Heart right ventricle (tissue), 16 donors: ENCODE measurements around the gene MMP8. TPM values are rescaled to one million over a fixed set of nuclear protein-coding genes. Genes with fewer than 3 reads are reported as not detected.

Source experiments
- ATAC-seq, 8 donors: fragments of 200-7000 bp; cut with Tn5 transposase; one replicate each; pipeline ENCODE4 v1.9.1; 2020; ENCODE audit warnings: mild to moderate bottlenecking in 8 of 8, moderate library complexity in 8 of 8, moderate number of reproducible peaks in 1 of 8
- DNase-seq, 2 donors: peaks; one replicate each; pipeline ENCODE4 v3.0.0-alpha.2; 2020
- H3K27ac ChIP-seq, 10 donors: fragments of 200-600 bp; sonication (generic) in 2 of 10; one replicate each; pipeline versions ENCODE4 v1.5.0 to v1.8.0; 2020 to 2022; ENCODE audit warnings: mild to moderate bottlenecking in 3 of 10
- H3K27me3 ChIP-seq, 7 donors: fragments of 200-600 bp; one replicate each; pipeline ENCODE4 v1.8.0; 2021 to 2022; ENCODE audit warnings: mild to moderate bottlenecking in 2 of 7
- H3K36me3 ChIP-seq, 9 donors: fragments of 200-600 bp; sonication (generic) in 1 of 9; one replicate each; pipeline versions ENCODE4 v1.5.0 to v1.8.0; 2020 to 2022; ENCODE audit warnings: mild to moderate bottlenecking in 2 of 9
- H3K4me1 ChIP-seq, 9 donors: fragments of 200-600 bp; sonication (generic) in 1 of 9; one replicate each; pipeline versions ENCODE4 v1.5.0 to v1.8.0; 2020 to 2022; ENCODE audit warnings: mild to moderate bottlenecking in 4 of 9
- H3K4me3 ChIP-seq, 10 donors: fragments of 200-600 bp; sonication (generic) in 2 of 10; one replicate each; pipeline versions ENCODE4 v1.5.0 to v1.8.0; 2020 to 2022; ENCODE audit warnings: mild to moderate bottlenecking in 7 of 10, moderate library complexity in 2 of 10
- H3K9me3 ChIP-seq, 11 donors: fragments of 200-600 bp in 10 of 11; sonication (generic) in 2 of 11; one replicate each; pipeline versions ENCODE4 v1.5.0 to v1.8.0; 2013 to 2022; ENCODE audit warnings: mild to moderate bottlenecking in 2 of 11, control low read depth in 1 of 11, moderate library complexity in 1 of 11
- WGBS, 2 donors: extraction: QIAGEN DNeasy Blood & Tissue Kit; methylation state at CpG; one replicate each; pipeline ENCODE4 v1.1.7; 2013; ENCODE audit warnings: inconsistent platforms in 1 of 2; 5-methylcytosine and 5-hydroxymethylcytosine counted together
- intact Hi-C, 10 donors: fragments of 100-400 bp; cut with DNase I; formaldehyde crosslinking; loops; one replicate each; pipeline versions ENCODE4 v1.11.1 to v1.14.2; 2022
- polyA plus RNA-seq, 2 donors: library from polyadenylated mRNA; stranded (reverse); fragments of 200-250 nt; gene quantifications; one replicate each; pipeline ENCODE4 v1.2.3, GENCODE V29; 2013
- total RNA-seq, 10 donors: library from RNA; stranded (reverse); fragmentation: NEBNext Ultra II Directional in 3 of 10; extraction: Animal tissue kit (Norgen Biotek cat#: 25700) in 3 of 10; gene quantifications; one replicate each; pipeline versions ENCODE4 v1.2.1 to v1.2.4, GENCODE V29; 2021 to 2023
- TF ChIP-seq, protein P1 (sequence below), 9 donors: fragments of 200-600 bp; sonication (generic) in 2 of 9; IDR thresholded peaks; one replicate each; pipeline versions ENCODE4 v1.5.0 to v1.8.0; 2021 to 2022; ENCODE audit warnings: antibody characterized with exemption in 9 of 9, mild to moderate bottlenecking in 5 of 9, moderate library complexity in 1 of 9
- donor health status: Arrhythmogenic right ventricular cardiomyopathy.
- donor health status: ischemic (EF 13 %, LVEDD 7.1; RV severe dilation, severe dysfunction).
- donor health status: healthy with polysubstance abuse.
- donor health status: DM: no; HTN: yes; CAD: no.
- donor health status: DM: no; HTN: no; CAD: no.
- donor health status: ischemic (EF 25% LVEDD 6.9; RV normal size, moderate dysfunction).
- donor health status: ischemic (EF 25% LVEDD 5.7; RV mildly dilated, moderate dysfunction).
- donor health status: healthy.
- donor health status: DM: yes; HTN: yes; CAD: no.
- donor health status: Ischemic cardiomyopathy.
- donor health status: ischemic (EF 35%, LVEDD 5.7; RV mildly dilated, moderate dysfunction).
- donor health status: nonischemic (EF 11% LVEDD 7.7; RV severe dilation, severe dysfunction).
- donor health status: DM: yes; HTN: yes; CAD: no.
- donor health status: PGD.
- donor health status: ischemic (EF 29% LVEDD 5.4; RV normal size, mild dysfunction).
- donor health status: nonischemic (EF 23%, LVEDD 6.1; RV moderate dilation, normal function).

MMP8 gene
- total and polyA plus RNA-seq, 12 donors = 0.13 to 1.4 (median 0.22) TPM; not detected in 8

DNA sequence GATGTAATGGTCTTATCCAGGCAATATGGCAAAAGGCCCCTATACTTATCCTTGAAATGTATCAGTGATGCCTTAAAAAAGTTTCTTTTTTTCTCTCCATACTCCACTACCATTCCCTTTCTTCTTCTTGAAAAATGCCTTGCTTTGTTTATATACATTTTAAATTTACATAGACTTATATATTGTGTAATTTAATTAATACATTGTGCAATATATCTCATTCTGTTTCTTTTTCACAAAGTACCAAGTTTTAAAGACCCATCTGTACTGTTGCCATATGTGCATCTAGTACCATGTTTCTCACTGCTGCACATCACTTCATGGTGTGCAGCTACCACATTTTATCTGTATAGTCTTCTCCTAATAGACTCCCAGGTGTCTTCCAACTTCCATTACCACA, 7.5 kb downstream of the MMP8 start:
- Histone ChIP-seq H3K4me3 (no peak overlapping the region), H3K9me3 (no peaks in the 10 kb centered on the region), H3K27ac (no peak overlapping the region), H3K36me3 (no peaks in the 10 kb centered on the region), H3K27me3 (peaks cover 0 to 4% (median 0%) of the 10 kb centered on the region in 7 donors), H3K4me1 (peaks cover 0 to 7% (median 0%) of the 10 kb centered on the region in 9 donors)
- DNase-seq (no peak), ATAC-seq (no peak)
- TF ChIP-seq, protein P1, sequence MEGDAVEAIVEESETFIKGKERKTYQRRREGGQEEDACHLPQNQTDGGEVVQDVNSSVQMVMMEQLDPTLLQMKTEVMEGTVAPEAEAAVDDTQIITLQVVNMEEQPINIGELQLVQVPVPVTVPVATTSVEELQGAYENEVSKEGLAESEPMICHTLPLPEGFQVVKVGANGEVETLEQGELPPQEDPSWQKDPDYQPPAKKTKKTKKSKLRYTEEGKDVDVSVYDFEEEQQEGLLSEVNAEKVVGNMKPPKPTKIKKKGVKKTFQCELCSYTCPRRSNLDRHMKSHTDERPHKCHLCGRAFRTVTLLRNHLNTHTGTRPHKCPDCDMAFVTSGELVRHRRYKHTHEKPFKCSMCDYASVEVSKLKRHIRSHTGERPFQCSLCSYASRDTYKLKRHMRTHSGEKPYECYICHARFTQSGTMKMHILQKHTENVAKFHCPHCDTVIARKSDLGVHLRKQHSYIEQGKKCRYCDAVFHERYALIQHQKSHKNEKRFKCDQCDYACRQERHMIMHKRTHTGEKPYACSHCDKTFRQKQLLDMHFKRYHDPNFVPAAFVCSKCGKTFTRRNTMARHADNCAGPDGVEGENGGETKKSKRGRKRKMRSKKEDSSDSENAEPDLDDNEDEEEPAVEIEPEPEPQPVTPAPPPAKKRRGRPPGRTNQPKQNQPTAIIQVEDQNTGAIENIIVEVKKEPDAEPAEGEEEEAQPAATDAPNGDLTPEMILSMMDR (IDR thresholded peaks at IDR 0.05) = no peak
- intact Hi-C loops = no loop called here

DNA sequence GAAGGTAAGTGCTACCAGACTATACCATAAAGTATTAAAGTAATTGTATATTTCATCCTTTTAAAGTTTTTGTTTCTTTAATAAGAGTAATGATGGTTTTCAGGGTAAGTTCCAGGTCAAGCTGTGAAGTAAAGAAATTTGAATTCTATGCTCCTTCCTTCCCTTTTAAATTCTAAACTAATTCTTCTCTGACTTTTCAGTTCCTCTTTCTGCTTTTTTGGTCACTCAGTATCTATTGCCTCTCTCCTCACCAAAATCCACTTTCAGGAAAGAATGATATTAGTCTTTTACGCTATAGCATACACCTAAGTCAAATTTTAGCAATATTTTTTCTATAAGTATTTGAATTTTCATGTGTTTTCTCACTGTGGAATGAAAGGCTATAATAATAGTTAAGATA, 8.2 kb downstream of the MMP8 start:
- 85 to 90% methylated on average over 1 of the region's 1 CpG for WGBS, 2 donors
- Histone ChIP-seq H3K27ac (no peak overlapping the region), H3K4me3 (no peak overlapping the region), H3K4me1 (no peaks in the 10 kb centered on the region), H3K27me3 (peaks cover 0 to 4% (median 0%) of the 10 kb centered on the region in 7 donors), H3K36me3 (no peaks in the 10 kb centered on the region), H3K9me3 (no peaks in the 10 kb centered on the region)
- DNase-seq = no peak
- no peak for ATAC-seq
- TF ChIP-seq, protein P1 (IDR thresholded peaks at IDR 0.05) = no peak
- intact Hi-C loops = no loop called here

DNA sequence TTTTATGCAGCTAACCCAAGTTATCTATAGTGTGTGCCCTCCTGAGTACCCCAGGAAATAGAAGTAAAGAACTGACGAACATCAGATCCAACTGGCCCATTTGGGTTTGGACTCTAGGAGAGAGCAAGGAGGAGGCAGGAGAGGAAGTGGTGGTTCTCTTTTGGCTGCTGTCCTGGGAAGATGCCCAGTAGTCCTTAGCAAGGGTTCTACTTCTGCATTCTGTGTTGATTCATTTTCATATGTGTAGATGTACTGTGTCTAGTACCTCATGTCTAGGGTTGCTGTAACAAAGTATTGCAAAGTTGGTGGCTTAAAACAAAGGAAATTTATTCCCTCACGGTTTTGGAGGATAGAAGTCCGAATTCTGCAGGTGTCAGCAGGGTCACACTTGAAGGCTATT, 12.6 kb downstream of the MMP8 start:
- peaks cover 0 to under 1% (median 0%) of the 10 kb centered on the region in 7 donors for H3K27me3 ChIP-seq
- intact Hi-C loops = no loop called here
- H3K4me3 ChIP-seq = no peak overlapping the region
- TF ChIP-seq, protein P1 (IDR thresholded peaks at IDR 0.05) = no peak
- WGBS, 2 donors = 65 to 81% methylated on average over 3 of the region's 3 CpGs
- H3K36me3 ChIP-seq = no peaks in the 10 kb centered on the region
- no peak for ATAC-seq
- no peak for DNase-seq
- peaks cover 0 to 3% (median 0%) of the 10 kb centered on the region in 11 donors for H3K9me3 ChIP-seq
- H3K4me1 ChIP-seq = peaks cover 0 to 14% (median 0%) of the 10 kb centered on the region in 9 donors
- H3K27ac ChIP-seq = no peak overlapping the region

DNA sequence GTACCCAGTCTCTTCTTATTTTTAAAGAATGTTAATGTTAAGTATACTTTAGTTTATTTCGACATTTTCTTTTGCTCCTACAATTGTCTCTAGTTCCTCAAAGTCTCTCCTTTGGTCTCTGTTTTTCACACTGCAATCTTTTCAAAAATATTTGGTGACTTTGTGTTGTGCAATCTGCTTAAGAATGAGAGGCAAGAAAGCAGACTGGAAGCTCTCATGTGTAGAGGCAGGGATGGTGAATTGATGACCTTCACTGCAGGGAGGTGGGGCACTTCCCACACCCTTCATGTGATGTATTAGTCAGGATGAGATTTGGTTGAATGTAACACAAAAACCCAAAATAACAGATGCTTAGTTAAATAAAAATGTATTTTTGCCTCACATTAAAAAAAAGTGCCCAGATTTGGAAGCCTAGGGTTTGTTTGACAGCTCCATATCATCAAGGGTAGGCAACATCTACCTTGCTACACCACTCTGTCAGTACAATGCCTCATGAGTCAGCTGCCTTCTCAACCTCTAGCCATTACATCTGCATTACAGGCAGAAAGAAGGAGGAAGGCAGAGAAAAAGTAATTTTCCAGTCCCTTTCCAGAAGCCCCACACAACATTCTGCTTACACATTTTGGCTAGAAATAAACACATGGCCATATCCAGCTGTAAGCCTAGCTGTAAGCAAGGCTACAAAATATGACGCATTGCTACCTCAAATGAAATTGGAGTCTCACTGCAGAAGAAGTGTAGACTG, 15.4 kb downstream of the MMP8 start:
- Histone ChIP-seq H3K27me3 (no peaks in the 10 kb centered on the region), H3K9me3 (peaks cover 0 to 3% (median 0%) of the 10 kb centered on the region in 11 donors), H3K4me1 (peaks cover 0 to 14% (median 0%) of the 10 kb centered on the region in 9 donors), H3K4me3 (no peak overlapping the region), H3K36me3 (no peaks in the 10 kb centered on the region), H3K27ac (no peak overlapping the region)
- whole genome bisulfite sequencing, 2 donors = 86 to 92% methylated on average over 2 of the region's 2 CpGs
- DNase-seq (no peak), ATAC-seq (no peak)
- intact Hi-C loops = no loop called here
- TF ChIP-seq, protein P1 (IDR thresholded peaks at IDR 0.05) = no peak
